ENCODE data around the gene CAMK1D.

Gene CAMK1D

GRCh38 chr10:12642036-12642435, 292.7 kb downstream of the CAMK1D start:
- TF ChIP-seq, protein P1, sequence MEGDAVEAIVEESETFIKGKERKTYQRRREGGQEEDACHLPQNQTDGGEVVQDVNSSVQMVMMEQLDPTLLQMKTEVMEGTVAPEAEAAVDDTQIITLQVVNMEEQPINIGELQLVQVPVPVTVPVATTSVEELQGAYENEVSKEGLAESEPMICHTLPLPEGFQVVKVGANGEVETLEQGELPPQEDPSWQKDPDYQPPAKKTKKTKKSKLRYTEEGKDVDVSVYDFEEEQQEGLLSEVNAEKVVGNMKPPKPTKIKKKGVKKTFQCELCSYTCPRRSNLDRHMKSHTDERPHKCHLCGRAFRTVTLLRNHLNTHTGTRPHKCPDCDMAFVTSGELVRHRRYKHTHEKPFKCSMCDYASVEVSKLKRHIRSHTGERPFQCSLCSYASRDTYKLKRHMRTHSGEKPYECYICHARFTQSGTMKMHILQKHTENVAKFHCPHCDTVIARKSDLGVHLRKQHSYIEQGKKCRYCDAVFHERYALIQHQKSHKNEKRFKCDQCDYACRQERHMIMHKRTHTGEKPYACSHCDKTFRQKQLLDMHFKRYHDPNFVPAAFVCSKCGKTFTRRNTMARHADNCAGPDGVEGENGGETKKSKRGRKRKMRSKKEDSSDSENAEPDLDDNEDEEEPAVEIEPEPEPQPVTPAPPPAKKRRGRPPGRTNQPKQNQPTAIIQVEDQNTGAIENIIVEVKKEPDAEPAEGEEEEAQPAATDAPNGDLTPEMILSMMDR (IDR thresholded peaks at IDR 0.05; ENCODE audit: low read depth, low read length), result no peak
- DNase-seq (ENCODE audit: low read depth in 2 of 2), result no peak
- H3K4me3 ChIP-seq (replicated peaks in 1 of 2; ENCODE audit: low read depth in 2 of 2, low read length in 2 of 2), result no peak overlapping the region

GRCh38 chr10:12643279-12643678, 293.9 kb downstream of the CAMK1D start:
- DNase-seq (ENCODE audit: low read depth in 2 of 2), result no peak
- no peak overlapping the region for H3K4me3 ChIP-seq (replicated peaks in 1 of 2; ENCODE audit: low read depth in 2 of 2, low read length in 2 of 2)
- TF ChIP-seq, protein P1 (IDR thresholded peaks at IDR 0.05; ENCODE audit: low read depth, low read length), result no peak

GRCh38 chr10:12644380-12645144, 295.2 kb downstream of the CAMK1D start:
- TF ChIP-seq, protein P1 (IDR thresholded peaks at IDR 0.05; ENCODE audit: low read depth, low read length), result no peak
- no peak overlapping the region for H3K4me3 ChIP-seq (replicated peaks in 1 of 2; ENCODE audit: low read depth in 2 of 2, low read length in 2 of 2)
- DNase-seq (ENCODE audit: low read depth in 2 of 2), result no peak

DNA sequence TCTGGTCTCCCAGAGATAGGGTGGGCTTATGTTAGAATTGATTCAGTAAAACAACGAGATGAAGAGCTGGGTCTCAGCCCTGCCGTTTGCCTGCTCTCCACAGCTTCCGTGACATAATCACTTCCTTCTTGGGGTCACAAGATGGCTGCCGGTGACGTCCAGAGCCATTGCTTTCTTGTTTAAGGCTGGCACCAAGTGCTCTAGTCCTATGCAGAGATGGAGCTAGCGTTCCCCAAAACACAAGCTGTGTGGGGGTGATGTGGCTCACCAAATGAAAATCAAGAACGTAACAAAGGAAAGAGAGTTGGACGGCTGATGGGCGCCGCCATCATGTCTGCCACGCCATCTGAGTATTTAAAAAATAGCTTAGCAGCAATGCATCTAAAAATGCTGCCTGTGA, 296.1 kb downstream of the CAMK1D start:
- TF ChIP-seq, protein P1 (IDR thresholded peaks at IDR 0.05; ENCODE audit: low read depth, low read length), result no peak
- DNase-seq (ENCODE audit: low read depth in 2 of 2), result no peak
- no peak overlapping the region for H3K4me3 ChIP-seq (replicated peaks in 1 of 2; ENCODE audit: low read depth in 2 of 2, low read length in 2 of 2)

GRCh38 chr10:12649012-12649584, 299.8 kb downstream of the CAMK1D start:
- no peak for DNase-seq (ENCODE audit: low read depth in 2 of 2)
- H3K4me3 ChIP-seq (replicated peaks in 1 of 2; ENCODE audit: low read depth in 2 of 2, low read length in 2 of 2), result no peak overlapping the region
- TF ChIP-seq, protein P1 (IDR thresholded peaks at IDR 0.05; ENCODE audit: low read depth, low read length), result no peak

- no peak for DNase-seq (ENCODE audit: low read depth in 2 of 2)
- TF ChIP-seq, protein P1 (IDR thresholded peaks at IDR 0.05; ENCODE audit: low read depth, low read length), result no peak
- H3K4me3 ChIP-seq (replicated peaks in 1 of 2; ENCODE audit: low read depth in 2 of 2, low read length in 2 of 2), result no peak overlapping the region
Measured at GRCh38 chr10:12650122-12650521, 300.8 kb downstream of the CAMK1D start.
